Caco-2 (cell line): Measurements from ENCODE around the gene DUSP12. TPM values are rescaled to one million over a fixed set of nuclear protein-coding genes. Genes with fewer than 3 reads are reported as not detected.

Experiments
- BruUV-seq: library from RNA; stranded (reverse); fragments of 400-500 nt; replicated peaks from 2 replicates; lab custom pipeline; 2021; lab: Mats Ljungman, UMichigan
- CTCF ChIA-PET: fragments of 300-600 bp; sonication (Branson Sonifier 250); formaldehyde crosslinking; loops from one replicate; lab custom pipeline; 2022; ENCODE audit warnings: antibody characterized with exemption; lab: Charles Lee
- POLR2A ChIA-PET: fragments of 300-600 bp; sonication (Branson Sonifier 250); formaldehyde crosslinking; loops from one replicate; lab custom pipeline; 2022; ENCODE audit warnings: antibody characterized with exemption; lab: Charles Lee
- DNase-seq, 2 experiments: peaks; one replicate each; pipeline versions ENCODE4 v3.0.0 to v3.0.0-alpha.2; 2020 to 2022
- H3K27me3 ChIP-seq: replicated peaks from 2 replicates; pipeline ENCODE4 v1.6.0; 2011; ENCODE audit warnings: low read length; ENCODE audit not compliant: control insufficient read depth, insufficient read depth
- H3K36me3 ChIP-seq: 2 replicates; pipeline ENCODE4 v1.5.1; 2011; ENCODE audit warnings: low read length; ENCODE audit not compliant: control insufficient read depth, insufficient read depth
- H3K4me1 ChIP-seq: fragments of 250-450 bp; sonication (Bioruptor Pico); 2 replicates; pipeline ENCODE4 v1.5.1; 2020; ENCODE audit warnings: mild to moderate bottlenecking
- H3K4me3 ChIP-seq: 2 replicates; pipeline ENCODE4 v1.5.1; 2011; ENCODE audit warnings: low read depth, mild to moderate bottlenecking, control low read depth, low read length
- H3K9me3 ChIP-seq: fragments of 250-450 bp; sonication (Bioruptor Pico); 2 replicates; pipeline ENCODE4 v1.5.1; 2020; ENCODE audit warnings: mild to moderate bottlenecking, moderate library complexity
- H3K27ac Mint-ChIP-seq: one replicate; pipeline ENCODE4 v1.8.0; 2022; ENCODE audit warnings: mixed read lengths; ENCODE audit not compliant: unreplicated experiment
- H3K27me3 Mint-ChIP-seq: one replicate; pipeline ENCODE4 v1.8.0; 2022; ENCODE audit warnings: mixed read lengths; ENCODE audit not compliant: insufficient read depth, unreplicated experiment
- H3K36me3 Mint-ChIP-seq: one replicate; pipeline ENCODE4 v1.8.0; 2022; ENCODE audit warnings: mild to moderate bottlenecking, mixed read lengths; ENCODE audit not compliant: insufficient read depth, unreplicated experiment
- H3K4me1 Mint-ChIP-seq: one replicate; pipeline ENCODE4 v1.8.0; 2022; ENCODE audit warnings: low read depth, mixed read lengths; ENCODE audit not compliant: unreplicated experiment
- H3K4me3 Mint-ChIP-seq: one replicate; pipeline ENCODE4 v1.8.0; 2022; ENCODE audit warnings: mild to moderate bottlenecking, moderate library complexity, mixed read lengths; ENCODE audit not compliant: unreplicated experiment
- H3K9me3 Mint-ChIP-seq: one replicate; pipeline ENCODE4 v1.8.0; 2022; ENCODE audit warnings: mixed read lengths; ENCODE audit not compliant: unreplicated experiment
- intact Hi-C: fragments of 100-400 bp; cut with micrococcal nuclease; formaldehyde crosslinking; loops from one replicate; pipeline ENCODE4 v1.10.0; 2022; ENCODE audit not compliant: unreplicated experiment
- total RNA-seq: library from RNA; stranded (reverse); gene quantifications from 2 replicates; pipeline ENCODE4 v1.2.3, GENCODE V29; 2022
- TF ChIP-seq, protein P1 (sequence below), 2 experiments: fragments of 200-600 bp in 1 of 2; IDR thresholded peaks; 1 replicate in 1 of 2; 2 replicates in 1 of 2; pipeline versions ENCODE4 v1.5.1 to v1.8.0; 2011 to 2022; ENCODE audit warnings: antibody characterized with exemption in 1 of 2, control low read depth in 1 of 2, inconsistent platforms in 1 of 2, low read depth in 1 of 2, low read length in 1 of 2, mild to moderate bottlenecking in 1 of 2, moderate library complexity in 1 of 2; ENCODE audit not compliant: insufficient read depth in 1 of 2, severe bottlenecking in 1 of 2, unreplicated experiment in 1 of 2

DUSP12 gene
- total RNA-seq, 1 experiment from 2014 or later = 54.9 TPM

DNA sequence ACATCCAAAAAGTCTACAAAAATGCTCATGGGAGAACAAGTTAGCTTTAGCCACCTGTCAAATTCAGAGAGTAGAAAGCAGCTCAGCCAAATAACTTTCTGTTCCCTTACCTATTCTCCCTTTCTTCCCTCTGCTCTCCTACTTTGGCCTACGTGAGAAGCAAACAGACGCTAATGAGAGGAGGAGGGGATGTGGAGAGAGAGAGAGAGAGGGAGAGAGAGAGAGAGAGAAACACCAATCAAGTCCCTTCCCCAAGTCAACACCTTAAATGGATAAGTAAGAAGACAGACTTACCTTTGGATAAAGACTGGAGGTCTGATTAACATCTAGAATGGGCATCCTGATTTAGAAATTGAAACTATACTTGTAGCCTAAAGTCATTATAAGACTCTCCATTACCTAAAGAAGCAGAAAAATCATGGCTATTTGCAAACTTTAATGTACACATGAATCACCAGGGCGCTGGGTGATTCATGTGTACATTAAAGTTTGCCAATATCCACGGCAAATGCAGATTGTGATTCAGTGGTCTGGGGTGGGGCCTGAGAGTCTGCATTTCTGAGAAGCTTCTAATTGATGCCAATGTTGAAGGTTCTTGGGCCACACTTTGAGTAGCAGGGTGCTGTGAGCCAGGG is 13.1 kb upstream of the DUSP12 start:
- BruUV-seq = no TSS peak
- Mint-ChIP-seq H3K27ac (no peak overlapping the region), H3K4me3 (no peak overlapping the region), H3K36me3 (no peaks in the 10 kb centered on the region), H3K27me3 (peaks cover 13% of the 10 kb centered on the region), H3K9me3 (no peaks in the 10 kb centered on the region), H3K4me1 (no peaks in the 10 kb centered on the region)
- TF ChIP-seq, protein P1, sequence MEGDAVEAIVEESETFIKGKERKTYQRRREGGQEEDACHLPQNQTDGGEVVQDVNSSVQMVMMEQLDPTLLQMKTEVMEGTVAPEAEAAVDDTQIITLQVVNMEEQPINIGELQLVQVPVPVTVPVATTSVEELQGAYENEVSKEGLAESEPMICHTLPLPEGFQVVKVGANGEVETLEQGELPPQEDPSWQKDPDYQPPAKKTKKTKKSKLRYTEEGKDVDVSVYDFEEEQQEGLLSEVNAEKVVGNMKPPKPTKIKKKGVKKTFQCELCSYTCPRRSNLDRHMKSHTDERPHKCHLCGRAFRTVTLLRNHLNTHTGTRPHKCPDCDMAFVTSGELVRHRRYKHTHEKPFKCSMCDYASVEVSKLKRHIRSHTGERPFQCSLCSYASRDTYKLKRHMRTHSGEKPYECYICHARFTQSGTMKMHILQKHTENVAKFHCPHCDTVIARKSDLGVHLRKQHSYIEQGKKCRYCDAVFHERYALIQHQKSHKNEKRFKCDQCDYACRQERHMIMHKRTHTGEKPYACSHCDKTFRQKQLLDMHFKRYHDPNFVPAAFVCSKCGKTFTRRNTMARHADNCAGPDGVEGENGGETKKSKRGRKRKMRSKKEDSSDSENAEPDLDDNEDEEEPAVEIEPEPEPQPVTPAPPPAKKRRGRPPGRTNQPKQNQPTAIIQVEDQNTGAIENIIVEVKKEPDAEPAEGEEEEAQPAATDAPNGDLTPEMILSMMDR (IDR thresholded peaks at IDR 0.05; ENCODE audit: insufficient read depth in 1 of 2, low read depth in 1 of 2, low read length in 1 of 2, severe bottlenecking in 1 of 2, unreplicated experiment in 1 of 2) = no peak
- no peak for DNase-seq
- Histone ChIP-seq H3K9me3 (no peaks in the 10 kb centered on the region), H3K27me3 (no peaks in the 10 kb centered on the region), H3K4me1 (no peaks in the 10 kb centered on the region), H3K36me3 (no peaks in the 10 kb centered on the region), H3K4me3 (no peak overlapping the region)
- ChIA-PET CTCF (no interaction called here), POLR2A (no interaction called here)
- intact Hi-C loops = no loop called here

DNA sequence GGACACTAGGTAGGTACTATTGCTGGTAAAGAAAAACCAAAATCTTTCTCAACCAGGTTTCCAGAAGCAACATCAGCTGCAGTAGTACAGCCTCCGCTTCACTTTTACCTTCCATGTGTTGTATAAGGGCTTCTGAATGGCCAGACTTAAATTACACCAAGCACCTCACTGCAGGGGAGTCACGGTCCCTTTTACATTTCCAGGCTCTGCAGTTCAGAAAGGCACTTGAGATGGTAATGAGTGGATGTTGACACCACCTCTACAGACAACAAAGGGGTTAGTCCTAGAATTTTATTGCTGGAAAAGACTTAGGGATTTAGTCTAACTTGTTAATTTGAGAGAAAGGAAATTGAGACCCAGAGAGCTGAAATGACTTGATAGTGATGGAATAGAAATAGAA is 12.0 kb upstream of the DUSP12 start:
- no peaks in the 10 kb centered on the region for H3K27me3 ChIP-seq
- Mint-ChIP-seq H3K4me3 (no peak overlapping the region), H3K9me3 (no peaks in the 10 kb centered on the region), H3K4me1 (no peaks in the 10 kb centered on the region), H3K27ac (no peak overlapping the region), H3K36me3 (no peaks in the 10 kb centered on the region), H3K27me3 (peaks cover 6% of the 10 kb centered on the region)
- no peak overlapping the region for H3K4me3 ChIP-seq
- no peaks in the 10 kb centered on the region for H3K9me3 ChIP-seq
- intact Hi-C loops = no loop called here
- DNase-seq = no peak
- no peaks in the 10 kb centered on the region for H3K36me3 ChIP-seq
- no TSS peak for BruUV-seq
- ChIA-PET POLR2A (no interaction called here), CTCF (interaction anchor here (0.9 kb wide), 1 partner anchor 29 kb away, joined by 3 read pairs; no protein-coding TSS in a partner anchor)
- no peaks in the 10 kb centered on the region for H3K4me1 ChIP-seq
- TF ChIP-seq, protein P1 (IDR thresholded peaks at IDR 0.05; ENCODE audit: insufficient read depth in 1 of 2, low read depth in 1 of 2, low read length in 1 of 2, severe bottlenecking in 1 of 2, unreplicated experiment in 1 of 2) = no peak

DNA sequence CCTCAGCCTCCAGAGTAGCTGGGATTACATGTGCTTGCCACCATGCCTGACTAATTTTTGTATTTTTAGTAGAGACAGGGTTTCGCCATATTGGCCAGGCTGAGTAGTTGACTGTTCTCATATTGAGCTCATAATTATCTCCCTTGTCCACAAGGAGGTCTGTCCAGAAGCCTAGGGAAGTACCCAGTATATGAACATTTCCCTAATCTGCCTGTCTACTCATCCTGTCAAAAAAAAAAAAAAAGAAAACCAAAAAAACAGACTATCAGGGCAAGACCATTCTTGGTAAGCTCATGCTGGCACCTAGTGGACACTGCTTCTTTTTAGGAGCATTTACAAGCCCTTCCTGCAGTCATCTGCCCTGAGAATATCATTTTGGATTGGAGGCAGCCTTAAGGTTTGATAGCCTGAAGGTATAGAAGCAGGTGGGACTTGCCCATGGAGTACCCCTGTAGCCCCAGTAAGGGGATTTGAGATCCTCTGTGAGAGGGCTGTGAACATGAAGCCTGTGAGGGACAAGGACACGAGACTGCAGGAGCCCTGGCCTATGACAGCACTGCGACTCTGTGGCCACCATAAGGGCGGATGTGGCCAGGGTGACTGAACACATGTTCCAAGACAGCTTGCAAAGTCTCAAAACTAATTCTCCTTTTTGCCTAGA is 10.8 kb upstream of the DUSP12 start:
- H3K9me3 Mint-ChIP-seq = no peaks in the 10 kb centered on the region
- H3K27me3 ChIP-seq = no peaks in the 10 kb centered on the region
- ChIA-PET POLR2A (no interaction called here), CTCF (interaction anchor here (0.5 to 1.2 kb wide), 10 partner anchors 11 to 353 kb away, joined by 3 to 5 read pairs (median 3); partner anchors contain the start of gene DUSP12)
- H3K4me1 ChIP-seq = no peaks in the 10 kb centered on the region
- no peaks in the 10 kb centered on the region for H3K36me3 ChIP-seq
- BruUV-seq = no TSS peak
- TF ChIP-seq, protein P1 (IDR thresholded peaks at IDR 0.05; ENCODE audit: insufficient read depth in 1 of 2, low read depth in 1 of 2, low read length in 1 of 2, severe bottlenecking in 1 of 2, unreplicated experiment in 1 of 2) = peak; percentile 51 to 54
- no peak overlapping the region for H3K27ac Mint-ChIP-seq
- H3K9me3 ChIP-seq = no peaks in the 10 kb centered on the region
- intact Hi-C loops = no loop called here
- peak; percentile 45 to 54 for DNase-seq
- H3K4me3 Mint-ChIP-seq = no peak overlapping the region
- no peaks in the 10 kb centered on the region for H3K4me1 Mint-ChIP-seq
- H3K27me3 Mint-ChIP-seq = peaks cover 4% of the 10 kb centered on the region
- H3K36me3 Mint-ChIP-seq = no peaks in the 10 kb centered on the region
- H3K4me3 ChIP-seq = no peak overlapping the region
